Stimulated activated CD4-positive, alpha-beta T cell treated with anti-CD3 and anti-CD28 coated beads, Interleukin-2, amount 100 ng/mL, for 4 hours (primary cell): ENCODE results near the gene RNASEH1.
"Not testable (repeated sequence)": the region's sequence is repeated elsewhere in the genome, so short reads cannot be mapped to it uniquely, and the experiment has no call there.

Source experiments
- DNase-seq: peaks from one replicate; pipeline ENCODE4 v3.0.0-alpha.2; 2020; ENCODE audit warnings: low read depth

Gene RNASEH1

GRCh38 chr2:3589086-3589485 is 31.0 kb upstream of the RNASEH1 start:
- DNase-seq = no peak

- no peak for DNase-seq
Observed at GRCh38 chr2:3588084-3588483, 30.0 kb upstream of the RNASEH1 start.

GRCh38 chr2:3587432-3587831 is 29.3 kb upstream of the RNASEH1 start:
- DNase-seq = no peak

GRCh38 chr2:3587021-3587420 is 28.9 kb upstream of the RNASEH1 start:
- DNase-seq = no peak

- DNase-seq = no peak
Observed at GRCh38 chr2:3586220-3586619, 28.1 kb upstream of the RNASEH1 start.

GRCh38 chr2:3585261-3586109 is 27.4 kb upstream of the RNASEH1 start:
- DNase-seq = no peak

GRCh38 chr2:3584608-3585260 is 26.6 kb upstream of the RNASEH1 start:
- DNase-seq = no peak

- no peak for DNase-seq
Observed at GRCh38 chr2:3584076-3584475, 25.9 kb upstream of the RNASEH1 start.

- no peak for DNase-seq
Observed at GRCh38 chr2:3581367-3582262, 23.5 kb upstream of the RNASEH1 start.

- no peak for DNase-seq
Observed at GRCh38 chr2:3580449-3580848, 22.3 kb upstream of the RNASEH1 start.

GRCh38 chr2:3578987-3579386 is 20.9 kb upstream of the RNASEH1 start:
- DNase-seq = no peak

GRCh38 chr2:3576263-3576630 is 18.1 kb upstream of the RNASEH1 start:
- not testable (repeated sequence) for DNase-seq

GRCh38 chr2:3575534-3576262 is 17.6 kb upstream of the RNASEH1 start:
- peak; percentile 7 for DNase-seq

- DNase-seq = no peak
Observed at GRCh38 chr2:3574155-3574554, 16.0 kb upstream of the RNASEH1 start.

GRCh38 chr2:3572620-3573019 is 14.5 kb upstream of the RNASEH1 start:
- DNase-seq = no peak

GRCh38 chr2:3571284-3571683 is 13.2 kb upstream of the RNASEH1 start:
- DNase-seq = no peak

- DNase-seq = not testable (repeated sequence)
Observed at GRCh38 chr2:3569656-3570055, 11.5 kb upstream of the RNASEH1 start.

GRCh38 chr2:3566806-3567205 is 8.7 kb upstream of the RNASEH1 start:
- no peak for DNase-seq

- DNase-seq = no peak
Observed at GRCh38 chr2:3565117-3565516, 7.0 kb upstream of the RNASEH1 start.

- DNase-seq = no peak
Observed at GRCh38 chr2:3563521-3563976, 5.4 kb upstream of the RNASEH1 start.

- no peak for DNase-seq
Observed at GRCh38 chr2:3557639-3558204, 411 bp downstream of the RNASEH1 start.
